GM12865 (cell line): ENCODE results near the gene APOBEC3C.
"Not testable (repeated sequence)": the region's sequence is repeated elsewhere in the genome, so short reads cannot be mapped to it uniquely, and the experiment has no call there.

Source experiments
- DNase-seq: peaks from one replicate; pipeline ENCODE4 v3.0.0; 2010; ENCODE audit warnings: low read depth
- H3K4me3 ChIP-seq: 2 replicates; pipeline ENCODE4 v1.5.1; 2011; ENCODE audit warnings: mild to moderate bottlenecking, low read depth, low read length, control low read depth
- TF ChIP-seq, protein P1 (sequence below): IDR thresholded peaks from 2 replicates; pipeline ENCODE4 v1.5.1; 2011; ENCODE audit warnings: low read length, control low read depth, low read depth, inconsistent platforms; ENCODE audit not compliant: insufficient read depth; ENCODE audit errors: missing control alignments

The APOBEC3C gene

DNA sequence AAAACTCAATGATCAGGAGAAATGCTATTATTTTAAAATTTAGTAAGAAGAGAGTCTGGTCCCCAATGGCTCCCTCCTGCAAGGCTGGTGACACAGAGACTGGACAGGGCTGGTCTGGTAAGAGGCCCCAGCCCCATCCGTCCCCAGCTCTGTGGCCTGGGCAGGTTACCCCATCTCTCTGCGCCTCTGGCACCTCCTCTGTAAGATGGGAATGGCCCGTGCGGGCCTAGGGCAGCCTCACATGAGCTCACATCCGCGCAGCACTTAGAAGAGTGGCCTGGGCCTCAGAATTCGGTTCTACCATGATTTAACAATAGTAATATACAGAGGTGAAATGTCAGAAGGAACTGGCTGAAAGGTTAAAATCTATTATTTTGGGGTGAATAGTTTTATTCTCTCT, 27.9 kb downstream of the APOBEC3C start:
- TF ChIP-seq, protein P1, sequence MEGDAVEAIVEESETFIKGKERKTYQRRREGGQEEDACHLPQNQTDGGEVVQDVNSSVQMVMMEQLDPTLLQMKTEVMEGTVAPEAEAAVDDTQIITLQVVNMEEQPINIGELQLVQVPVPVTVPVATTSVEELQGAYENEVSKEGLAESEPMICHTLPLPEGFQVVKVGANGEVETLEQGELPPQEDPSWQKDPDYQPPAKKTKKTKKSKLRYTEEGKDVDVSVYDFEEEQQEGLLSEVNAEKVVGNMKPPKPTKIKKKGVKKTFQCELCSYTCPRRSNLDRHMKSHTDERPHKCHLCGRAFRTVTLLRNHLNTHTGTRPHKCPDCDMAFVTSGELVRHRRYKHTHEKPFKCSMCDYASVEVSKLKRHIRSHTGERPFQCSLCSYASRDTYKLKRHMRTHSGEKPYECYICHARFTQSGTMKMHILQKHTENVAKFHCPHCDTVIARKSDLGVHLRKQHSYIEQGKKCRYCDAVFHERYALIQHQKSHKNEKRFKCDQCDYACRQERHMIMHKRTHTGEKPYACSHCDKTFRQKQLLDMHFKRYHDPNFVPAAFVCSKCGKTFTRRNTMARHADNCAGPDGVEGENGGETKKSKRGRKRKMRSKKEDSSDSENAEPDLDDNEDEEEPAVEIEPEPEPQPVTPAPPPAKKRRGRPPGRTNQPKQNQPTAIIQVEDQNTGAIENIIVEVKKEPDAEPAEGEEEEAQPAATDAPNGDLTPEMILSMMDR, result no peak
- DNase-seq, result no peak
- peak overlapping the region; percentile 99 for H3K4me3 ChIP-seq

DNA sequence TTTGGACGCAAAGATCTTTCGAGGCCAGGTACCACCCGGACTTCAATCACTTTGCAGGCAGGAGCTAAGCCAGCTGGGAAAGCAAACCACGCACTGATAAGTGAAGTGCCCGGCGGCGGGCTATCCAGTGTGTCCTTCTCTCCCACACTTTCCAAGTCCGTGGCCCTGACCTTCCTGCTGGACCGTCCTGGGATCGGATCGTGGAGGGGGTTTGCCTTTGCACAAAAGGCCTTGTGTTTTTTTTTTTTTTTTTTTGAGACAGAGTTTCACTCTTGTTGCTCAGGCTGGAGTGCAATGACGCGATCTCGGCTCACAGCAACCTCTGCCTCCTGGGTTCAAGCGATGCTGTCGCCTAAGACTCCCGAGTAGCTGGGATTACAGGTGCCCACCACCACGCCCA, 29.0 kb downstream of the APOBEC3C start:
- not testable (repeated sequence) for H3K4me3 ChIP-seq, DNase-seq

DNA sequence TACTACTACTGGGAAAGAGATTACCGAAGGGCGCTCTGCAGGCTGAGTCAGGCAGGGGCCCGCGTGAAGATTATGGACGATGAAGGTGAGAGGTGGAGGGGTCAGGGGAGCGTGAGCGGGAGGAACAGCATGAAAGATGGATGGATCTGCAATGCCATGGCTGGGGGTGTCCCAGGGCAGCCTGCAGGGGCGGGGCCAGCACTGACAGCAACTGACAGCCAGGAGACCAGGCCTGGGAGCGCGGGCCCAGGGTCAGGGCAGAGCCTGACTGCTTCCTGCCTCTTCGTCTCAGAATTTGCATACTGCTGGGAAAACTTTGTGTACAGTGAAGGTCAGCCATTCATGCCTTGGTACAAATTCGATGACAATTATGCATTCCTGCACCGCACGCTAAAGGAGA, 31.1 kb downstream of the APOBEC3C start:
- not testable (repeated sequence) for DNase-seq, H3K4me3 ChIP-seq

DNA sequence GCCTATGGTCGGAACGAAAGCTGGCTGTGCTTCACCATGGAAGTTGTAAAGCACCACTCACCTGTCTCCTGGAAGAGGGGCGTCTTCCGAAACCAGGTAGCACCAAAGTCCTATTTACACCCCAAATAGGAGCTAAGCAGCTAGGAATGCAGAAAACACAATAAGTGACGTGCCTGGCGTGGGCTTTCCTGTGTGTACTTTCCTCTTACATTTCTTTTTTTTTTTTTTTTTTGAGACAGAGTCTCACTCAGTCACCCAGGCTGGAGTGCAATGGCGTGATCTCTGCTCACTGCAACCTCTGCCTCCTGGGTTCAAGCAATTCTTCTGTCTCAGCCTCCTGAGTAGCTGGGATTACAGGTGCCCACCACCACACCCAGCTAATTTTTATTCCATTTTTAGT, 35.4 kb downstream of the APOBEC3C start:
- not testable (repeated sequence) for H3K4me3 ChIP-seq, DNase-seq

DNA sequence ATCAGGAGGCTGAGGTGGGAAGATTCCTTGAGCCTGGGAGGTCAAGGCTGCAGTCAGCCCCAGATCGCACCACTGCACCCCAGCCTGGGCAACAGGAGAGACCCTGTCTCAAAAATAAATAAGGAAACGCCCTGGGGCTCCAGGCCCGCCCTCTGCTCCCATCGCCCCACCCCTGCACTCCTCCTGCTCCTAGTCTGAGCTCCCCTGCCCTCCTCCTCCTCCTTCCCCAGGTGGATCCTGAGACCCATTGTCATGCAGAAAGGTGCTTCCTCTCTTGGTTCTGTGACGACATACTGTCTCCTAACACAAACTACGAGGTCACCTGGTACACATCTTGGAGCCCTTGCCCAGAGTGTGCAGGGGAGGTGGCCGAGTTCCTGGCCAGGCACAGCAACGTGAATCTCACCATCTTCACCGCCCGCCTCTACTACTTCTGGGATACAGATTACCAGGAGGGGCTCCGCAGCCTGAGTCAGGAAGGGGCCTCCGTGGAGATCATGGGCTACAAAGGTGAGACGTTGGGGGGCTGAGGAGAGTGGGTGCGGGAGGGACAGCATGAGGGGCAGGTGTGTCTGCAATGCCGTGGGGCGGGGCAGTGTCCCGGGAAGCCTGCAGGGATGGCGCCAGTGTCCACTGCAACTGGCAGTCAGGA, 37.9 kb downstream of the APOBEC3C start:
- DNase-seq, H3K4me3 ChIP-seq: not testable (repeated sequence)

DNA sequence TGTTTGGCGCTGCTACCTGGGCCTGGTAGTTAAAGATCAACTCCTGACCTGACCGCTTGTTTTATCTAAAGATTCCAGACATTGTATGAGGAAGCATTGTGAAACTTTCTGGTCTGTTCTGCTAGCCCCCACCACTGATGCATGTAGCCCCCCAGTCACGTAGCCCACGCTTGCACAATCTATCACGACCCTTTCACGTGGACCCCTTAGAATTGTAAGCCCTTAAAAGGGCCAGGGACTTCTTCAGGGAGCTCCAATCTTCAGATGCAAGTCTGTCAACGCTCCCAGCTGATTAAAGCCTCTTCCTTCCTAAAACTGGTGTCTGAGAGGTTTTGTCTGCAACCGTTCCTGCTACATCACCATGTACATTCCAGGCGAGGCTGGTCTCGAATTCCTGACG, 41.6 kb downstream of the APOBEC3C start:
- TF ChIP-seq, protein P1, result no peak
- no peak overlapping the region for H3K4me3 ChIP-seq
- no peak for DNase-seq

DNA sequence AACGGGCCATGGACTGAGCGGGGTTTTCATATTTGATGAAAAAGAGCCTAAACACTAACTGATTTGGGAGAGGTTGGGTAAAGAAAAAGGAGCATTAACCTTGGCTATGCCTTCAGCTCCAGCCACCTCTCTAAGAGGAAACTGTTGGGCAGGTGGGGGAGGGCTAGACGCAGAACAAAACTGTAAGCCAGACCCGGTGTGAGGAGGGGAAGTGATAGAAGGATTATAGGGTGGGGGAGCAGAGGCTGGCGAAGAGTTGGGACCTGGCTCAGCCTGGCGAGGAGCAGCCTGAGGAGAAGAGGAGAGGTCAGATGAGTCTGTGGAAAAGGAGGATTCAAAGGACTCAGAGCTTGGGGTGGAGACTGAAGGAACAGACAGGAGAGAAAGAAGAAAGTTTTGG, 47.2 kb downstream of the APOBEC3C start:
- DNase-seq, H3K4me3 ChIP-seq: not testable (repeated sequence)

DNA sequence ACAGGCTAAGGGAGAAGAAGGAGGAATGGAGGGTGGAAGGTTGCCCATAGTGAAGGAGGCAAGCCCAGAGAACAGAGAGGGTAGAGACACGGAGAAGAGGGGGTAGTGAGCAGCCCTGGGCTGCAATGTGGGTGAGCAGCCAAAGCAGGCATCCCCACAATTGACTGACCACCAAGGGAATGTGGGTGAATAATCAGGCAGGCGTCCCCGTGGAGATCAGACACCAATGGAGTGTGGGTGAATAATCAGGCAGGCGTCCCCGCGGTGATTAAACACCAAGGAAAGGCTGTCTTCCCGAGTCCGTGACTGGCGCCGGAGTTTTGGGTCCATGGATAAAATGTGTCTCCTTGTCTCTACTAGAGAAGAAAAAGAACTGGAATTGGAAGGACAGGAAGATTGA, 47.9 kb downstream of the APOBEC3C start:
- H3K4me3 ChIP-seq, DNase-seq: not testable (repeated sequence)

DNA sequence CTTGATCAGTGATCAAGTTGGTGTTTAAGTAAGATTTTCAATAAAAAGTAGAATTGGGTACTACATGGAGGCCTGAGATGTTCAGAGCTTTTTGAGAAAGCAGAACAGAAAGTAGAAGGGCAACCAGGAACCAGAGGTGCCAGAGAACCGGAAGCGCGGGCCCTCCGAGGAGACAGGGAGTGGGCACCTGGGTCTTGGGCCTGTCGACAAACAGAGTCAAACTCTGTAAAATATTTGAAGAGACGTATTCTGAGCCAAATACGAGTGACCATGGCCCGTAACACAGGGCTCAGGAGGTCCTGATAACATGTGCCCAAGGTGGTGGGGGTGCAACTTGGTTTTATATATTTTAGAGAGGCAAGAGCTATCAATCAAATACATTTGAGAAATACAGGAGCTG, 49.8 kb downstream of the APOBEC3C start:
- not testable (repeated sequence) for H3K4me3 ChIP-seq, DNase-seq

DNA sequence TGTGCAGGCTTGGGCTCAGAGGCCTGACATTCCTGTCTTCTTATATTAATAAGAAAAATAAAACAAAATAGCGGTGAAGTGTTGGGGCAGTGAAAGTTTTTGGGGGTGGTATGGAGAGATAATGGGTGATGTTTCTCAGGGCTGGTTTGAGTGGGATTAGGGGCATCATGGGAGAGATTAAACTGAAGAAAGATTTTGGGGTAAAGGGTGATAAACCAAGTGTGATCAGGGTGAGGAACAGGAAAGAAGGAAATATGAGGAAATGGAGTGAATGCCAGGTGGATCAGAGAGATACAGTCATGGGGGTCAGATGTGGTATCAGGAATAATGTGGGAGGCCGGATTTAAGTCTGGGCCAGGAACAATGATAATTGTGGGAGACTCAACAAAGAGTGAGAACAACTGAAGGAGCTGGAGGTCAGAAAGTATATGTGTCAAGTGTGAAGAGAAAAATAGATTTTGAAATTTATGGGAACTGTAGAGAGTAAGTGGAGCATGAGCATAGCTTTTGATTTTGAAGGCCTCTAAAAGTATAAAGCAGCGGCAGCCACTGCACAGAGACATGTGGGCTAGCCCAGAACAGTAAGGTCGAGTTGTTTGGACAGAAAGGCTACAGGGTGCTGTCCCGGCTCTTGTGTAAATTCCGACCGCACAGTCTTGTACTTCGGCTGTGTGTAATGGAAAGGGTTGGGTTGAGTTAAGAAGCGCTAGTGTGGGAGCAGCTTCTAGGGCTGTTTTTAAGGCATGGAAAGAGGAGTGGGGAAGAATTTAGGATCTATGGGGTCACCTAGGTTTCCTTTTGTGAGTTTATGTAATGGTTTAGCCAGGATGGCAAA, 52.6 kb downstream of the APOBEC3C start:
- DNase-seq, result peak; percentile 73
- H3K4me3 ChIP-seq, result peak overlapping the region; percentile 79

DNA sequence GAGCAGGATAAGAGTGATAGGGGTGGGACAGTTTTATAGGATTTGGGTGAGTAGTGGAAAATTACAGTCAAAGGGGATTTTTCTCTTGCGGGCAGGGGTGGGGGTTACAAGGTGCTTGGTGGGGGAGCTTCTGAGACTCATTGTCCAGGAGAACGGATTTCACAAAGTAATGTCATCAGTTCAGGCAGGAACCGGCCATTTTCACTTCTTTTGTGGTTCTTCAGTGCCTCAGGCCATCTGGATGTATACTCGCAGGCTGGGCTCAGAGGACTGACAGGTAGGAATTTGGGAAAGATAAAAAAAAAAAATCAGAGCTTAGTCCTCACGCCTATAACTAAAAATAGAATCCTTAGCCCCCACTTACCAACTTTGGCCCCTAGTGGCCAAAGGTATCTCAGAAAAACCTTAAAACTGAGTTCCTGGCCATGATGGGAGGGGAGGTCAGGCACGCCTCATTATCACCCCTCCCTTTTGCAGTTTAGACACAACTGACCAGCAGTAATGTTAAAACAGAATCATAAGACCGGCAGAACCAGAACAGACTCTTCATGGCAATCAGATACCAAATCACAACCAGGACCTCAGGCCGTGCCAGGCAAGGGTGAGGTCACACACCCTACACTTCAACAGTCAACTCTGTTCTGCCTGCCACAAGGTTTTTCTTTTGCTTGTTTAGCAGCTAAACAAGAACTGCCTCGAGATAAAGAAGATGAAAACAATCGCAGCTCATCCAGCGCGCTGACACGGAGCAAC, 54.2 kb downstream of the APOBEC3C start:
- peak overlapping the region; percentile 79 for H3K4me3 ChIP-seq
- TF ChIP-seq, protein P1, result peak; percentile 49
- peak; percentile 66 for DNase-seq
